Prostate gland (tissue), 2 donors: ENCODE results near the gene ADAM10.

Experiments
- POLR2A ChIP-seq: fragments of 450-650 bp; IDR thresholded peaks from one replicate; pipeline ENCODE4 v1.6.1; 2016; ENCODE audit warnings: antibody characterized with exemption, mild to moderate bottlenecking
- TF ChIP-seq, protein P1 (sequence below), 4 experiments: fragments of 200-600 bp in 2 of 4; fragments of 450-650 bp in 2 of 4; sonication (generic) in 2 of 4; IDR thresholded peaks; 1 replicate in 3 of 4; 2 replicates in 1 of 4; pipeline ENCODE4 v1.5.1; 2016 to 2019; ENCODE audit warnings: antibody characterized with exemption in 4 of 4, mild to moderate bottlenecking in 2 of 4, moderate library complexity in 2 of 4

DNA sequence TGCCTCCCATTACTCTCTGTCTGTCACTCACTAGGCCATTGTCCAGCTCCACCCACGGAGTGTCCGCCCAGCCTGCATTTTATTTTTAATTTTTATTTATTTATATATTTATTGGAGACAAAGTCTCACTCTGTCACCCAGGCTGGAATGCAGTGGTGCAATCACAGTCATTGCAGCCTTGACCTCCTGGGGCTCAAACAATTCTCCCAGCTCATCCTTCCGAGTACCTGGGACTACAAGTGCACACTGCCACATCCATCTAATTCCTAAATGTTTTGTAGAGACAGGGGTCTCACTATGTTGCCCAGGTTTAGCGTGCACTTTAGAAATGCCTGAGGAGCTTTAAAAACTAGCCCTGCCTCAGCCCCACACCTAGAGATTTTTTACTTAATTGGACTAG, 176.2 kb downstream of the ADAM10 start:
- TF ChIP-seq, protein P1, sequence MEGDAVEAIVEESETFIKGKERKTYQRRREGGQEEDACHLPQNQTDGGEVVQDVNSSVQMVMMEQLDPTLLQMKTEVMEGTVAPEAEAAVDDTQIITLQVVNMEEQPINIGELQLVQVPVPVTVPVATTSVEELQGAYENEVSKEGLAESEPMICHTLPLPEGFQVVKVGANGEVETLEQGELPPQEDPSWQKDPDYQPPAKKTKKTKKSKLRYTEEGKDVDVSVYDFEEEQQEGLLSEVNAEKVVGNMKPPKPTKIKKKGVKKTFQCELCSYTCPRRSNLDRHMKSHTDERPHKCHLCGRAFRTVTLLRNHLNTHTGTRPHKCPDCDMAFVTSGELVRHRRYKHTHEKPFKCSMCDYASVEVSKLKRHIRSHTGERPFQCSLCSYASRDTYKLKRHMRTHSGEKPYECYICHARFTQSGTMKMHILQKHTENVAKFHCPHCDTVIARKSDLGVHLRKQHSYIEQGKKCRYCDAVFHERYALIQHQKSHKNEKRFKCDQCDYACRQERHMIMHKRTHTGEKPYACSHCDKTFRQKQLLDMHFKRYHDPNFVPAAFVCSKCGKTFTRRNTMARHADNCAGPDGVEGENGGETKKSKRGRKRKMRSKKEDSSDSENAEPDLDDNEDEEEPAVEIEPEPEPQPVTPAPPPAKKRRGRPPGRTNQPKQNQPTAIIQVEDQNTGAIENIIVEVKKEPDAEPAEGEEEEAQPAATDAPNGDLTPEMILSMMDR (IDR thresholded peaks at IDR 0.05): no peak
- TF ChIP-seq POLR2A: no peak
